Liver (tissue), 9 donors: ENCODE data around the gene SGO2. TPM values are rescaled to one million over a fixed set of nuclear protein-coding genes. Genes with fewer than 3 reads are reported as not detected.

ENCODE experiments used
- DNase-seq: peaks from one replicate; pipeline ENCODE4 v3.0.0-alpha.2; 2017; ENCODE audit warnings: low spot score
- H3K27ac ChIP-seq, 2 donors: one replicate each; pipeline ENCODE4 v1.7.0; 2013; ENCODE audit warnings: inconsistent platforms in 2 of 2, low read length in 2 of 2, control low read depth in 1 of 2, low read depth in 1 of 2, mild to moderate bottlenecking in 1 of 2
- H3K27me3 ChIP-seq, 4 donors: one replicate each; pipeline versions ENCODE4 v1.6.1 to v1.7.0; 2013; ENCODE audit warnings: low read length in 3 of 4, inconsistent platforms in 1 of 4, mild to moderate bottlenecking in 1 of 4, moderate library complexity in 1 of 4; ENCODE audit not compliant: control insufficient read depth in 4 of 4, insufficient read depth in 4 of 4
- H3K36me3 ChIP-seq, 4 donors: one replicate each; pipeline versions ENCODE4 v1.6.1 to v1.7.0; 2013; ENCODE audit warnings: low read length in 3 of 4, mild to moderate bottlenecking in 3 of 4, low read depth in 1 of 4, moderate library complexity in 1 of 4; ENCODE audit not compliant: control insufficient read depth in 4 of 4, insufficient read depth in 3 of 4
- H3K4me1 ChIP-seq, 4 donors: one replicate each; pipeline versions ENCODE4 v1.6.1 to v1.7.0; 2013; ENCODE audit warnings: low read length in 3 of 4, mild to moderate bottlenecking in 3 of 4, moderate library complexity in 1 of 4; ENCODE audit not compliant: control insufficient read depth in 4 of 4, insufficient read depth in 4 of 4
- H3K4me3 ChIP-seq, 3 donors: one replicate each; pipeline versions ENCODE4 v1.6.1 to v1.7.0; 2013; ENCODE audit warnings: low read length in 3 of 3, control low read depth in 1 of 3, low read depth in 1 of 3, mild to moderate bottlenecking in 1 of 3
- H3K9ac ChIP-seq, 2 donors: one replicate each; pipeline ENCODE4 v1.7.0; 2013; ENCODE audit warnings: low read length in 2 of 2, mild to moderate bottlenecking in 2 of 2, moderate library complexity in 2 of 2, control low read depth in 1 of 2, low read depth in 1 of 2
- H3K9me3 ChIP-seq, 4 donors: one replicate each; pipeline versions ENCODE4 v1.6.1 to v1.7.0; 2013; ENCODE audit warnings: low read length in 3 of 4; ENCODE audit not compliant: control insufficient read depth in 4 of 4
- ATF3 ChIP-seq: IDR thresholded peaks from 2 replicates; pipeline ENCODE4 v1.6.1; 2016; ENCODE audit warnings: antibody characterized with exemption
- CTCF ChIP-seq: fragments of 150-350 bp; IDR thresholded peaks from 2 replicates; pipeline ENCODE4 v1.5.1; 2017; ENCODE audit warnings: improper control_type of control experiment, low read depth, low read length; ENCODE audit not compliant: missing input control
- EGR1 ChIP-seq, 2 donors: IDR thresholded peaks; 2 replicates each; pipeline ENCODE4 v1.6.1; 2016 to 2018; ENCODE audit warnings: antibody characterized with exemption in 2 of 2, low read depth in 2 of 2
- FOXA1 ChIP-seq: IDR thresholded peaks from 2 replicates; pipeline ENCODE4 v1.6.1; 2016; ENCODE audit warnings: antibody characterized with exemption
- FOXA2 ChIP-seq: IDR thresholded peaks from 2 replicates; pipeline ENCODE4 v1.6.1; 2016; ENCODE audit warnings: antibody characterized with exemption
- GABPA ChIP-seq, 2 donors: IDR thresholded peaks in 1 of 2; conservative IDR thresholded peaks in 1 of 2; 2 replicates each; pipeline ENCODE4 v1.6.1; 2016; ENCODE audit warnings: antibody characterized with exemption in 2 of 2, mild to moderate bottlenecking in 1 of 2, moderate library complexity in 1 of 2
- HNF4A ChIP-seq, 2 donors: conservative IDR thresholded peaks; 2 replicates each; pipeline ENCODE4 v1.6.1; 2016; ENCODE audit warnings: antibody characterized with exemption in 2 of 2, mild to moderate bottlenecking in 2 of 2
- HNF4G ChIP-seq: IDR thresholded peaks from 2 replicates; pipeline ENCODE4 v1.6.1; 2016; ENCODE audit warnings: antibody characterized with exemption
- JUND ChIP-seq, 2 donors: IDR thresholded peaks; 2 replicates each; pipeline ENCODE4 v1.6.1; 2016; ENCODE audit warnings: antibody characterized with exemption in 2 of 2
- NR2F2 ChIP-seq: IDR thresholded peaks from 2 replicates; pipeline ENCODE4 v1.6.1; 2016; ENCODE audit warnings: antibody characterized with exemption
- RAD21 ChIP-seq, 2 donors: IDR thresholded peaks; 2 replicates each; pipeline ENCODE4 v1.6.1; 2016; ENCODE audit warnings: antibody characterized with exemption in 2 of 2, mild to moderate bottlenecking in 2 of 2
- REST ChIP-seq: IDR thresholded peaks from 2 replicates; pipeline ENCODE4 v1.6.1; 2016; ENCODE audit warnings: antibody characterized with exemption, mild to moderate bottlenecking
- RXRA ChIP-seq, 2 donors: IDR thresholded peaks; 2 replicates each; pipeline ENCODE4 v1.6.1; 2017 to 2018; ENCODE audit warnings: antibody characterized with exemption in 2 of 2, mild to moderate bottlenecking in 1 of 2
- SP1 ChIP-seq: IDR thresholded peaks from 2 replicates; pipeline ENCODE4 v1.6.1; 2018; ENCODE audit warnings: antibody characterized with exemption, mild to moderate bottlenecking
- TAF1 ChIP-seq: conservative IDR thresholded peaks from 2 replicates; pipeline ENCODE4 v1.6.1; 2016; ENCODE audit warnings: antibody characterized with exemption, mild to moderate bottlenecking
- YY1 ChIP-seq: IDR thresholded peaks from 2 replicates; pipeline ENCODE4 v1.6.1; 2016; ENCODE audit warnings: antibody characterized with exemption, mild to moderate bottlenecking
- WGBS: extraction: QIAGEN DNeasy Blood & Tissue Kit; methylation state at CpG from one replicate; pipeline ENCODE4 v1.1.7; 2013; 5-methylcytosine and 5-hydroxymethylcytosine counted together
- polyA plus RNA-seq, 2 donors: library from polyadenylated mRNA; stranded (reverse) in 1 of 2; unstranded in 1 of 2; fragments of 200-250 nt in 1 of 2; fragments of >200 nt in 1 of 2; fragmentation: Nextera tagmentation in 1 of 2; extraction: Ambion mirVana in 1 of 2; gene quantifications; one replicate each; pipeline versions ENCODE4 v1.2.1 to v1.2.3, GENCODE V29; 2013 to 2015
- total RNA-seq, 2 donors: library from RNA; depleted of rRNA; stranded (reverse); fragments of >200 nt; gene quantifications; one replicate each; pipeline ENCODE4 v1.2.3, GENCODE V29; 2014
- TF ChIP-seq, protein P1 (sequence below): IDR thresholded peaks from 2 replicates; pipeline ENCODE4 v1.6.1; 2016; ENCODE audit warnings: antibody characterized with exemption
- TF ChIP-seq, protein P2 (sequence below): IDR thresholded peaks from 2 replicates; pipeline ENCODE4 v1.6.1; 2016; ENCODE audit warnings: antibody characterized with exemption
- donor health status: healthy.
- donor health status: healthy.
- donor health status: healthy.
- donor health status: healthy.
- donor health status: healthy.

The SGO2 gene
- total and polyA plus RNA-seq, 4 donors, result 0.58 to 14.9 (median 0.77) TPM

GRCh38 chr2:200525066-200525465 is 941 bp upstream of the SGO2 start:
- no peak for DNase-seq
- TF ChIP-seq HNF4A (conservative IDR thresholded peaks at IDR 0.05) (no peak), RAD21 (IDR thresholded peaks at IDR 0.05) (no peak), GABPA (IDR thresholded peaks at IDR 0.05 in 1 of 2, conservative IDR thresholded peaks at IDR 0.05 in 1 of 2) (no peak), CTCF (no peak), NR2F2 (no peak), RXRA (IDR thresholded peaks at IDR 0.05) (no peak), HNF4G (no peak), YY1 (no peak), SP1 (no peak), TAF1 (no peak), ATF3 (no peak), JUND (IDR thresholded peaks at IDR 0.05) (no peak), REST (no peak), EGR1 (IDR thresholded peaks at IDR 0.05; ENCODE audit: low read depth in 2 of 2) (no peak), FOXA2 (no peak), FOXA1 (no peak)
- TF ChIP-seq, protein P1, sequence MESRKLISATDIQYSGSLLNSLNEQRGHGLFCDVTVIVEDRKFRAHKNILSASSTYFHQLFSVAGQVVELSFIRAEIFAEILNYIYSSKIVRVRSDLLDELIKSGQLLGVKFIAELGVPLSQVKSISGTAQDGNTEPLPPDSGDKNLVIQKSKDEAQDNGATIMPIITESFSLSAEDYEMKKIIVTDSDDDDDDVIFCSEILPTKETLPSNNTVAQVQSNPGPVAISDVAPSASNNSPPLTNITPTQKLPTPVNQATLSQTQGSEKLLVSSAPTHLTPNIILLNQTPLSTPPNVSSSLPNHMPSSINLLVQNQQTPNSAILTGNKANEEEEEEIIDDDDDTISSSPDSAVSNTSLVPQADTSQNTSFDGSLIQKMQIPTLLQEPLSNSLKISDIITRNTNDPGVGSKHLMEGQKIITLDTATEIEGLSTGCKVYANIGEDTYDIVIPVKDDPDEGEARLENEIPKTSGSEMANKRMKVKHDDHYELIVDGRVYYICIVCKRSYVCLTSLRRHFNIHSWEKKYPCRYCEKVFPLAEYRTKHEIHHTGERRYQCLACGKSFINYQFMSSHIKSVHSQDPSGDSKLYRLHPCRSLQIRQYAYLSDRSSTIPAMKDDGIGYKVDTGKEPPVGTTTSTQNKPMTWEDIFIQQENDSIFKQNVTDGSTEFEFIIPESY, result no peak
- TF ChIP-seq, protein P2, sequence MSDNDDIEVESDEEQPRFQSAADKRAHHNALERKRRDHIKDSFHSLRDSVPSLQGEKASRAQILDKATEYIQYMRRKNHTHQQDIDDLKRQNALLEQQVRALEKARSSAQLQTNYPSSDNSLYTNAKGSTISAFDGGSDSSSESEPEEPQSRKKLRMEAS, result no peak
- H3K4me1 ChIP-seq, result peaks cover 0 to 17% (median 10%) of the 10 kb centered on the region in 4 donors
- no peaks in the 10 kb centered on the region for H3K36me3 ChIP-seq
- H3K27ac ChIP-seq, result no peak overlapping the region
- H3K9me3 ChIP-seq, result no peaks in the 10 kb centered on the region
- H3K27me3 ChIP-seq, result no peaks in the 10 kb centered on the region
- H3K9ac ChIP-seq, result no peak overlapping the region
- WGBS, result 79% methylated on average over 2 of the region's 2 CpGs
- no peak overlapping the region for H3K4me3 ChIP-seq
